GM18519 (cell line): ENCODE data around the gene ZNF431.
A peak's percentile ranks its signal among the peaks of the same experiment; 100 is the strongest.
"Not testable (repeated sequence)": the region's sequence is repeated elsewhere in the genome, so short reads cannot be mapped to it uniquely, and the experiment has no call there.

ENCODE experiments used
- ATAC-seq: cut with Tn5 transposase; IDR thresholded peaks from one replicate; pipeline ENCODE4 v1.9.1; 2021; ENCODE audit warnings: mild to moderate bottlenecking, moderate library complexity; ENCODE audit not compliant: unreplicated experiment, low FRiP score

Gene ZNF431

DNA sequence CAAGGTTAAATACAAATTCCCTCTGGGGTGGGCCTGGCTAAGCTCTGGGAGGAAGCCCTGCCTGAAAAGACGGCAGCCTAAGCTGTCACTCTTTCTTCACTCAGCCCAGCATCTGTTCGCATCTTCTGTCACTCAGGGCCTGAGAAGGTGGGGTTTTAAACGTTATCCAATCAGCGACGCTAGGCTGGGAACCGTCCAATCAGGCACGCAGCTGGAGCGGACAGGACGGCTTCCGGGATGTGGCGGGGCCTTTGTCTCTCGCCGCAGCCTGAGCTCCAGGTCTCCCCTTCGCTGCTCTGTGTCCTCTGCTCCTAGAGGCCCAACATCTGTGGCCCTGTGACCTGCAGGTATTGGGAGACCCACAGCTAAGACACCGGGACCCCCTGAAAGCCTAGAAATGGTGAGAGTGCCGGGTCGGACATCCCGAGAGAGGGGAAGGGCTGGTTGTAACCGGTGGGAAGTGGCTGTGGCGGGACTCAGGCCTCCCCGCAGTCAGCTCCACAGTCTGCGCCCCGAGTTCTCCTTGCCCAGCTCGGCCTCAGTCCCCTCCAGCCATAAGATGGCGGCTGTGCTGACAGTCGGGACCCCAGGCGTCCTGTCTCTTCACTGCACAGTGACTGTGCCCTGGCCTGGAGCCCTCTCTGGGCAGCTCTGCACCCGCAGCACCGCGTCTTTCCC lies at the start of gene ZNF431:
Gene ZNF431, plus strand, starts transcription at position 254 of the 678 bp plus-strand sequence. Its CDS starts 144 bp downstream, at position 398.
- ATAC-seq, result peak; percentile 97

DNA sequence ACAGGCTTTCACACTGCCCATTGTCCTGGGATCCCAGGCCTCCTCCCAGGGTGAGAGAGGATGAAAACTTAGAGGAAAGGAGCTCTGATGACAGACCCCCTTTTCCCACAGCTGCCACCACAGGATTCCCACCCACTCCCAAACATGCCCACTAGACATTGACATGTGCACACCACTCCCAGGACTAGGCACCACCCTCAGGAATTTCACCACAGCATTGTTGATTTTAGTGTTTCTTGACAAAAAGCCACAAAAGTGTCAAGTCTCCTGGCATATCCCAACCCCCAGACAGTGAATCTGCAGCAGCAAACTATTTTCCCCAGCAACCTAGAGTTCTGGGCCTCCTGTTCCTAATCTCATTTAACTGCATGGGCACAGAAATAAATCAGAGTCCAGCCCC lies 49.7 kb upstream of the ZNF431 start:
- ATAC-seq, result no peak

DNA sequence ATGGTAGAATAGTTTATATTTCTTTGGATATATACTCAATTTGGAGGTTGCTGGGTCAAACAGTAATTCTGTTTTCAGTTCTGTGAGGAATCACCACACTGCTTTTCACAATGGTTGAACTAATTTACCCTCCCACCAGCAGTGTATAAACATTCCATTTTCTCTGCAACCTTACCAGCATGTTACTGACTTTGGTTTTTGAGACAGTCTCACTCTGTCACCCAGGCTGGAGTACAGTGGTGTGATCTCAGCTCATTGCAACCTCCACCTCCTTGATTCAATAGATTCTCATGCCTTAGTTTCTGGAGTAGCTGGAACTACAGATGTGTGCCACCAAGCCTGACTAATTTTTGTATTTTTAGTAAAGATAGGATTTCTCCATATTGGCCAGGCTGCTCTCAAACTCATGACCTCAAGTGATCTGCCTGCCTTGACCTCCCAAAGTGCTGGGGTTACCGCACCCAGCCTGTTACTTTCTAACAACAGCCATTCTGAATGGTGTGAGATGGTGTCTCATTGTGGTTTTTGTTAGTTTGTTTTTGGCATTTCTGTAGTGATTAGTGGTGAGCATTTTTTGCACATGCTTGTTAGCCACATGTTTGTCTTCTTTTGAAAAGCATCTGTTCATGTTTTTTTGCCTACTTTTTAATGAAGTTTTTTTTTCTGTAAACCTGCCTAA lies 47.4 kb upstream of the ZNF431 start:
- ATAC-seq, result no peak

DNA sequence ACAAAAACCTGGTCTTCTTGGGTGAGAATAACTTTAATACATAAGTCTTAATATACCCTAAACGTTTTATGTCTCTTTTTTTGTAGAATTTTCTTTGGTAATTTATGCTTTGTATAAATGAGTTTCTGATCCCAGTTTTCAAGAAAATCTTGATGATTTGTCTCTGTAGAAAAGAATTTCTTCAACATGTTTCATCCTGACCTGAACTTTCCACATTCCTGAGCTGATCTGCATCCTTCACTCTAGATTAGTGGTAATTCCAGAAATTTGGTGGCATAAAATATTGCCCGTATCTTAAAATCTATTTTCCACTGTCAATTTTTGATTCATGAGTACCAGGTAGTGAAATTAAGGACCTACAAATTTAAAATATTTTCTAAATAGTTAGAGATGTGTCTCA lies 43.5 kb upstream of the ZNF431 start:
- no peak for ATAC-seq

DNA sequence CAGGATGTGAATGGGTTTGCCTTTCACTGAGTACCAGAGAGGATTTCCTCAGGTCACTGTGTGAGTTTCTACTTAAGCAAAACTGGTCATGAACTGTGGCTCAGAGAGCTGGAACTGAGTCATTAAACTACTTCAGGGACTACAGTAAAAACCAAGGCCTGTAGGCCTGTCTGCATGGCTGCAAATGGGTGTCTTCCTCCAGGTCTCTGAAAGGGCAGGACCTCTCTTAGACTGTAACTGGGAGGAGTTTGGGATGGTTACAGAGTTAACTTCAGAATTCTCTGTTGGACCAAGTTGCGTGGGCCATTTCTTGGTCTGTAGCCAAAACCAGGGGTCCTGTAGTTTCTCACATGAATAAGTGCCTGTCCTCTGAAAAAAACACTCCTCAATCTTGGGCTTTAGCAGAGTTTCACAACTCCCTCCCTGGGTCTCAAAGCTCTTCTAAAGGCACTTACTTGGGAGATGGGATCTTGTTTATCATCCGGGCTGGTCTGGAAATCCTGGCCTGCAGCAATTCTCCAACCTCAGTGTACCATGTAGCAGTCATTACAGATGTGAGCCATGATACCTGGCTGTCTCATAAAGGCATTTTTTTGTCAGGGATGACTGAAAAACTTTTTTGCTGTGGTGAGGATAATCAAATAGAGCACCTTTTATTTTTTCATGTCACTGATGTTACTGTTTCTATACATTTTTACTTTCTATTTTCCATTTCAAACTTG lies 40.2 kb upstream of the ZNF431 start:
- no peak for ATAC-seq

DNA sequence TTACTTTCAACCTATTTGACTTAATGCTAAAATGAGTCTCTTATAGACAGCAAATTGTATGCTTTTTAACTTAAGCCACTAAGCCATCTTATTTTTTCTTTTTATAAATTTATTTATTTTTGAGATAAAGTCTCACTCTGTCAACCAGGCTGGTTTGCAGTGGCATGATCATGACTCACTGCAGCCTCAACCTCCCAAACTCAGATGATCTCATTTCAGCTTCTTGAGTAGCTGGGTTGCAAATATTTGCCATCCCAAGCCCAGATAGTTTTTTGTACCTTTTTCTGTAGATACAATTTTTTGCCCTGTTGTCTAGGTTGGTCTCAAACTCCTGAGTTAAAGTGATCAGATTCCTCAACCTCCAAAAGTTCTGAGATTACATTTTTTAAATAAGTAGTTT lies 32.7 kb upstream of the ZNF431 start:
- ATAC-seq, result no peak

DNA sequence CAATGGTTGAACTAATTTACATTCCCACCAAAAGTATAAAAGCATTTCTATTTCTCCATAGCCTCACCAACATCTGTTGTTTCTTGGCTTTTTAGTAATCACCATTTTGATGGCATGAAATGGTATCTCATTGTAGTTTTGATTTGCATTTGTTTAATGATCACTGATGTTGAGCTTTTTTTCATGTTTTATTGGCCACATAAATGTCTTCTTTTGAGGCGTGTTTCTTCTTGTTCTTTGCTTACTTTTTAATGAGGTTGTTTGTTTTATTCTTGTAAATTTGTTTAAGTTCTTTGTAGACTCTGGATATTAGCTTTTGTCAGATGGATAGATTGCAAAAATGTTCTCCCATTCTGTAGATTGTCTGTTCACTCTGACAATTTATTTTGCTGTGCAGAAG lies 31.7 kb upstream of the ZNF431 start:
- ATAC-seq, result no peak

DNA sequence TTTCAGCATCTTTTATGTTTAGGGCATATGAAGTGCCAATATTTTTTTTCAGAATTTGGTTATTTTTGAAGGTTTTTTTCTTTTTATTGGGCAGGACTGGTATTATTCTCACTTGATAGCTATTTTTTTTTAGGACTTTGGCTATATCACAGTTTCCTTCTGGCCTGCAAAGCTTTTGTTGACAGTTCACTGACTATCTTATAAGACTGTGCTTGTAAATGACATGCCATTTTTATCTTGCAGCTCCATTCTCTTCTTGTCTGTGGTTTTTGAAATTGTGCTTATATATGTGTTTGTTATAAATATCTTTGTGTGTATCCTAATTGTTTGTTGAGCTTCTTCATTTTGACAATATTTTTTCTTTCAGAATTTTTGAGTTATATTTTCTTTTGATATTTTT lies 26.4 kb upstream of the ZNF431 start:
- ATAC-seq, result no peak

DNA sequence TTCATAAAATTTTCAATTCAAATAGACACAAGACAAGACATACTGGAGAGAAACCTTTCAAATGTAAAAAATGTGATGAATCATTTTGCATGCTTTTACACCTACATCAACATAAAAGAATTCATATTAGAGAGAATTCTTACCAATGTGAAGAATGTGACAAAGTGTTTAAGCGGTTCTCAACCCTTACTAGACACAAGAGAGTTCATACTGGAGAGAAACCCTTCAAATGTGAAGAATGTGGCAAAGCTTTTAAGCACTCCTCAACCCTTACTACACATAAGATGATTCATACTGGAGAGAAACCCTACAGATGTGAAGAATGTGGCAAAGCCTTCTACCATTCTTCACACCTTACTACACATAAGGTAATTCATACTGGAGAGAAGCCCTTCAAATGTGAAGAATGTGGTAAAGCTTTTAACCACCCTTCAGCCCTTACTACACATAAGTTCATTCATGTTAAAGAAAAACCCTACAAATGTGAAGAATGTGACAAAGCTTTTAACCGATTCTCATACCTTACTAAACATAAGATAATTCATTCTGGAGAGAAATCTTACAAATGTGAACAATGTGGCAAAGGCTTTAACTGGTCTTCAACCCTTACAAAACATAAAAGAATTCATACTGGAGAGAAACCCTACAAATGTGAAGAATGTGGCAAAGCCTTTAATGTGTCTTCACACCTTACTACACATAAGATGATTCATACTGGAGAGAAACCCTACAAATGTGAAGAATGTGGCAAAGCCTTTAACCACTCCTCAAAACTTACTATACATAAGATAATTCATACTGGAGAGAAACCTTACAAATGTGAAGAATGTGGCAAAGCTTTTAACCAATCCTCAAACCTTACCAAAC lies 24.6 kb upstream of the ZNF431 start:
- ATAC-seq, result no peak

DNA sequence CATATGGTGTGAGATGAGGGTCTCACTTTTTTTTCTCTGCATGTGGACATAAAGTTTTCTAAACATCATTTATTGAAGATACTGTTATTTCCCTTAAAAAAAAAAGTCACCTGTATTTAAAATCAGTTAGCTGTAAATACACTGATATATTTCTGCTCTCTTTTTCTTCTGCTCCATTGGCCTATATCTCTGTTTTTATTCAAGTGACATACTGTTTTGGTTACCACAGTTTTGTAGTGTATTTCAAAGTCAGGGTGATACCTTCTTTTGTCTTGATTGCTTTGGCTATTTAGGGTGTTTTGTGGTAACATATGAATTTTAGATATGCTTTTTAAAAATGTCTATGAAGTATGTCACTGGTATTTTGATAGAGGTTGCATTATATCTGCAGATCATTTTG lies 15.8 kb upstream of the ZNF431 start:
- ATAC-seq, result no peak

DNA sequence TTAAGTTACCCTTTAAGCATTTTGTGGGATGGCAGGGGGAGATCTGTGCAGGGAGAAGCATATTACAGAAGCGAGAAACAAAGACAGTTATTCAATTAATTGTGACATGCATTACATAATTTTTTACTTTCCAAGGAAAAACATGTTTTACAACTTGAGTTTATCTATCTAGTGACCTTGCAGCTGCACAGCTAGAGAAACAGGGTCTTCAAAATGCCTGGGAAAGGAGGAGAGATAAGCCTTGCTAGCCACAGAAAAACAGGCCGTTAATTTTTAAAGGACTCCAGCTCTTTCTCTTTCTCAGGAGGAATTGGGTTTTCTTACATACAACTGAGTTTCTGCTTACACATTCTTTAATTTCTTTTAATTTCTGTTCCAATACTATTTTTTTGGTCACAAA lies 14.8 kb upstream of the ZNF431 start:
- ATAC-seq, result no peak

DNA sequence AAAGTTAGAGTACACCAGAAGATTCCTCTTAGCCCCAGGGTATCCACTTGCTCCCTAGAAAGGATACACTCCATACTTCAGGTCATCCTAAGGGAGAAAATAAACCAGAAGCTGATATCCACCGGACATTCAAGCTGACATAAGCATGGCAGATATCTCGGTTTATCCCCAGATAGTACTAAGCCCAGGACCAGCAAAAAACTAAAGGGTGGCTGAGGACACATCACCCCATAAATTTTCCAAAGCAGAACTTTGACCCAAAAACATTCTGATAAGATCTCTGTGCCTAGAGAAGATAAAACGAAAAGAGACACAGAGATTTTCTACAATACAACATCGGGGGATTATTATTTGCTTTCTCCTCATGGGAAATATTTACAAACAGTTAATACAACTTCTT lies 13.9 kb upstream of the ZNF431 start:
- no peak for ATAC-seq

DNA sequence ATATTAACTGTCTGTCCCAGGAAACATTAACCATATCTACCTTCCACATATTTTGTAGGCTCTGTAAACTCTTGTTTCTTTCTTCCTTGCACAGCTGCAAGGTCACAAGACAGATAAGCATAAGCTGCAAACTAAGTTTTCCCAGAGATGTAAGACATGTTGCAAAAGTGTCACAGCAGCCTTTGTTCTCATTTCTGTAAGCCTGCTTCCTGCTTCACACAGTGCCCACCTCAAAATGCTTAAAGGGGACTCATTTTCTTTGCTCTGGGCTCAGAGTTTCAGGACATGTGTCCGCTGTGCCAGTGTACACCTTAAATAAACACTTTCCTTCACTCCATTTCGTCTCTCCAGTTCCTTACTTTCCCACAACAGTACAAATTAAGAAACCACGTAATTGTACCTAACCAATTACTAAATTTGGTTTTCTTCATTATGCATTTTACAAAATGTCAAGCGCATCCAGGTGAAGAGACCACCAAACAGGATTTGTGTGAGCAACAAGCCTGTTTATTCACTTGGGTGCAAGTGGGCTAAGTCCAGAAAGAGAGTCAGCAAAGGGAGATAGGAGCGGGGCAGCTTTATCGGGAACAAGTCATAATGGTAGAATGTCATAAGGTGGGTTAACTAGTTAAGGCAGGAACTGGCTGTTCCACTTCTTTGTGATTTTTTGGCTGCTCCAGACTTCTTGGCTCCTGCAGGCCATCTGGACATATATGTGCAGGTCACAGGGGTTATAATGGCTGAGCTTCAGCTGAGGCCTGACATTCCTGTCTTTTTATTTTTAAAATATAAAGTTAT lies 12.7 kb upstream of the ZNF431 start:
- ATAC-seq, result no peak

DNA sequence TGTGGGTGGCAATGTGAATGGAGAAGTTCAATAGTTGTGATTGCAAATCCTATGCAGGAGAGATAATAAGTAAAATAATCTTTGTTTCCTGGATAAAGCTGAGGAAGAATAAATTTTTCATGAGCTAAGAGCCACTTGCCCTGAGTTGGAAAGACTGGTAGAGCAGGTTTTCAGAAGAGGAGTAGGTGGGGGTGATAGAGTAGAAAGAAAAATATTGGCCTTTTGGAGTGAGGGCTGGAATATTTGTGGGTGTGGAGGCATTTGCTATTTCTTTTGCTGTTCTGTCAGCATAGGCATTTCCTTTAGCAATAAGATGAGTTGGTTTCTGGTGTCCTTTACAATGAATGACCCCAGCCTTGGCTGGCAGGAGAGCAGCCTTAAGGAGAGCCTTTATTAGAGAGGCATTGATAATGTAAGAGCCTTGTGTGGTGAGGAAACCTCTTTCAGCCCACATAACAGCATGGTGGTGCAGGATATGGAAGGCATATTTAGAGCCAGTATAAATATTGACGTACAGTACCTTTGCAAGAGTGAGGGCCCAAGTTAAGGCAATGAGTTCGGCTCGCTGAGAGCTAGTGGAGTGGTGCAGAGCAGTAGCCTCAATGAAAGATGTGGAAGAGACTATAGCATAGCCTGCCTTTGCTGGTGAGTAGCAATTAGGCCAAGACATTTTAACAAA lies 11.6 kb upstream of the ZNF431 start:
- no peak for ATAC-seq

DNA sequence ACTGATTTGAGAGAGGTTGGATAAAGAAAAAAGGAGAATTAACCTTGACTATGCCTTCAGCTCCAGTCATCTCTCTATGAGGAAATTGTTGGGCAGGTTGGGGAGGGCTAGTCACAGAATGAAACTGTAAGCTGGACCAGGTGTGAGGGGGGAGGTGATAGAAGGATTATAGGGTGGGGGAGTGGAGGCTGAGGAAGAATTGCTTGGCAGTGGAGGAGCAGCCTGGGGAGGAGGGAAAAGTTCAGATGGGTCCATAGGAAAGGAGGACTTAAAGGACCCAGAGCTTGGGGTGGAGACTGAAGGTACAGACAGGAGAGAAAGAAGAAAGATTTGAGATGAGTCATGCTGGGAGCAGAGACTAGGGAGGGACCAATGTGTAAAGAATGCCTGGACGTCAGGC lies 8.2 kb upstream of the ZNF431 start:
- no peak for ATAC-seq

DNA sequence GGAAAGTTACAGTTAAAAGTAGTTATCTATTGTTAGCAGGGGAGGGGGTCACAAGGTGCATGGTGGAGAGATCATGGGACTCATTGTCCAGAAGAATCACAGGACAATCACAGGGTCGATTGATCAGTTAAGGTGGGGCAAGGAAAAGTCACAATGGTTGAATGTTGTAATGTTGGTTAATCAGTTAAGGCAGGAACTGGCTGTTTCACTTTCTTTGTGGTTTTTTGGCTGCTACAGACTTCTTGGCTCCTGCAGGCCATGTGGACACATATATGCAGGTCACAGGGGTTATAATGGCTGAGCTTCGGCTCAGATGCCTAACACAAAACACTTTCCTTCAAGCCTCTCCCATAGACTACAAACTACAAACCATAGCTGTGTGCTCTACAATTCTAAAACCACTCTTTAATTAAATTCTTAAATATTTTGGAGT lies 6.9 kb upstream of the ZNF431 start:
- no peak for ATAC-seq

DNA sequence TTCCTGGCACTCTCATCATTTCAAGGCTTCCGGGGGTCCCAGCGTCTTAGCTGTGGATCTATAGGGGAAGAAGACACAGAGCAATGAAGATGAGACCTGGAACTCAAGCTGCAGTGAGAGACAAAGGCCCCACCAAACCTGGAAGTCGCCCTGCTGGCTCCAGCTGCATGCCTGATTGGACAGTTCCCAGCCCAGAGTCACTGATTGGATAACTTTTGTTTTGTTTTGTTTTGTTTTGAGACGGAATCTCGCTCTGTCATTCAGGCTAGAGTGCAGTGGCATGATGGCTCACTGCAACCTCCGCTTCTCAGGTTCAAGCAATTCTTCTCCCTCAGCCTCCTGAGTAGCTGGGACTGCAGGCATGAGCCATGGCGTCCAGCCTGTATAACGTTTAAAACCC lies 6.4 kb upstream of the ZNF431 start:
- no peak for ATAC-seq

DNA sequence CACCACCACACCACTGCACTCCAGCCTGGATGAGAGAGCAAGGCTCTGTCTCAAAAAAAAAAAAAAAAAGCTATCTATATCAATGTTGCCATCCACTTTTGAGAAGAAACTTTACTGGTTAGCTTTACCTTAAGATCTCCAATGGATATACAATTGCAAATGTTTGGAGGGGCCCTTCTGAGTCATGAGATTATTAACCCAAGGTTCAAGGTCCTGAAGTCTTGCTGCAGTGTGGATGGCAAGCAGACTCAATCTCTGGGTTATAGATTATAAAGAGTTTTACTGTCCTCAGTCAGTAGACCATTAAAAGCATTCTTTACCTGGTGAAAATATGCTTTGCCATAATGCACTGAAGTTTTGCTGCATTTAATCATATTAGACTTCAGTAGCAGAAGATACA lies 3.7 kb upstream of the ZNF431 start:
- no peak for ATAC-seq

DNA sequence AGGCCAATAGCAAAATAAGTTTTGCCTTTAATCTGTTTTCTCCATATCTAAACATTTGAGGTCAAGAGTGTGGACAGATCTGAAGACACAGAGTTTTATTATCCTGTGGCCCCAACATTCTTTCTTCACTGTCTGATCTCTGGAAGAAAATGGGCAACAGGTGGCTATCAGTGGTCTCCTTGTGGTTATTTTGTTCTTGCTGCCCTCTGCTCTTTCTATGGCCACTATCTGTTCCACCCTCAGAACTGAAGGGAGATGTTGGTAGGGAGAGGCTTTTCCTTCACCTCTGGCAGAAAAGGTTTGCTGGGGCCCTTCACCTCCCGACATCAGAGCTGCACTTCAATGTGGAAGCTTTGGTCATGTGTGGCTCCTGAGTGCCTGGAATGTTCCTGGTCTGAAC lies 834 bp upstream of the ZNF431 start:
- ATAC-seq, result not testable (repeated sequence)
